Smooth muscle cell (in vitro differentiated cells): ENCODE results near the gene DBI. TPM values are rescaled to one million over a fixed set of nuclear protein-coding genes. Genes with fewer than 3 reads are reported as not detected.

Experiments
- DNase-seq: peaks from one replicate; lab custom pipeline; 2025; ENCODE audit not compliant: unreplicated experiment; lab: John Stamatoyannopoulos, UW
- H2AFZ ChIP-seq: fragments of 200-600 bp; sonication (generic); 2 replicates; pipeline ENCODE4 v1.6.0; 2016; ENCODE audit warnings: antibody characterized with exemption, low read depth, mild to moderate bottlenecking
- H3F3A ChIP-seq: fragments of 200-600 bp; sonication (generic); 2 replicates; pipeline ENCODE4 v1.6.0; 2017; ENCODE audit warnings: antibody characterized with exemption, low read depth
- H3K27ac ChIP-seq: fragments of 200-600 bp; sonication (generic); 2 replicates; pipeline ENCODE4 v1.5.1; 2016; ENCODE audit warnings: low read depth, mild to moderate bottlenecking
- H3K27me3 ChIP-seq: fragments of 200-600 bp; sonication (generic); 2 replicates; pipeline ENCODE4 v1.6.1; 2016; ENCODE audit warnings: low read depth, mild to moderate bottlenecking
- H3K36me3 ChIP-seq: fragments of 200-600 bp; sonication (generic); 2 replicates; pipeline ENCODE4 v1.5.1; 2016; ENCODE audit warnings: low read depth
- H3K4me1 ChIP-seq: fragments of 200-600 bp; sonication (generic); 2 replicates; pipeline ENCODE4 v1.5.1; 2016; ENCODE audit warnings: low read depth
- H3K4me2 ChIP-seq: fragments of 200-600 bp; sonication (generic); 2 replicates; pipeline ENCODE4 v1.6.0; 2016; ENCODE audit warnings: mild to moderate bottlenecking
- H3K4me3 ChIP-seq: fragments of 200-600 bp; sonication (generic); 2 replicates; pipeline ENCODE4 v1.5.1; 2016; ENCODE audit warnings: mild to moderate bottlenecking
- H3K79me2 ChIP-seq: fragments of 200-600 bp; sonication (generic); 2 replicates; pipeline ENCODE4 v1.6.0; 2016; ENCODE audit warnings: low read depth, mild to moderate bottlenecking
- H3K9ac ChIP-seq: fragments of 200-600 bp; sonication (generic); 2 replicates; pipeline ENCODE4 v1.6.0; 2016; ENCODE audit warnings: low read depth
- H3K9me3 ChIP-seq: fragments of 200-600 bp; sonication (generic); replicated peaks from 2 replicates; pipeline ENCODE4 v1.5.1; 2016; ENCODE audit warnings: low read depth
- H4K20me1 ChIP-seq: fragments of 200-600 bp; sonication (generic); 2 replicates; pipeline ENCODE4 v1.6.0; 2016; ENCODE audit warnings: low read depth
- WGBS: methylation state at CpG from one replicate; pipeline ENCODE4 v1.1.7; 2016; ENCODE audit warnings: low lambda C conversion rate; 5-methylcytosine and 5-hydroxymethylcytosine counted together
- polyA plus RNA-seq: library from polyadenylated mRNA; unstranded; fragments of >200 nt; fragmentation: Nextera tagmentation; extraction: Ambion mirVana; gene quantifications from 2 replicates; pipeline ENCODE4 v1.2.1, GENCODE V29; 2016
- total RNA-seq: library from RNA; depleted of rRNA; stranded (reverse); fragments of >200 nt; gene quantifications from 2 replicates; pipeline ENCODE4 v1.2.3, GENCODE V29; 2014
- TF ChIP-seq, protein P1 (sequence below): fragments of 200-600 bp; sonication (generic); IDR thresholded peaks from 2 replicates; pipeline ENCODE4 v1.5.1; 2017; ENCODE audit warnings: borderline replicate concordance, mild to moderate bottlenecking, antibody characterized with exemption; ENCODE audit not compliant: insufficient read depth, poor library complexity, severe bottlenecking

Gene DBI
- total and polyA plus RNA-seq, 2 experiments from 2014 or later = 126 to 408 TPM

DNA sequence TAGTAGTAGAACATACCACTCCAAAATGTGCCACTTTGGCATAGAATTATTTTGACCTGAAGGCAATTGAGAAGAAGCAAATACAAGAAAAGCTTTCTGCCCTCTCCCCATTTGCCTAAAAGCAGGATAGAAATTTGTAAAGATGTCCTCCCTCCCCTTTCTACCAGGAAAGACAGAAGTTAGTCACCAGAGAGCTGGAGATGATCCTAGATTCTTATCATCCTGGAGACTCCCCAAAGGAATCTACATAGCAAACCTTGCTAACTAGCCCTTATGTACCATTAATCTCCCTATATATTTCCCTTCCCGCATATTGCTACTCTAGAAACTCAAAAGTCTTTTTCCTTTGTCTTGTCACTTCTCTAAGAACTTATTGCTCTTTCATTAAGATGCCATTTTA is 52.3 kb downstream of the DBI start:
- Histone ChIP-seq H3K27ac (no peak overlapping the region), H2AFZ (no peak overlapping the region), H3K4me3 (no peak overlapping the region), H3K27me3 (no peaks in the 10 kb centered on the region), H3K4me2 (no peak overlapping the region), H3F3A (no peaks in the 10 kb centered on the region), H3K36me3 (no peaks in the 10 kb centered on the region), H3K79me2 (no peaks in the 10 kb centered on the region), H3K9me3 (no peaks in the 10 kb centered on the region), H3K4me1 (no peaks in the 10 kb centered on the region), H3K9ac (no peak overlapping the region), H4K20me1 (no peaks in the 10 kb centered on the region)
- no peak for DNase-seq
- TF ChIP-seq, protein P1, sequence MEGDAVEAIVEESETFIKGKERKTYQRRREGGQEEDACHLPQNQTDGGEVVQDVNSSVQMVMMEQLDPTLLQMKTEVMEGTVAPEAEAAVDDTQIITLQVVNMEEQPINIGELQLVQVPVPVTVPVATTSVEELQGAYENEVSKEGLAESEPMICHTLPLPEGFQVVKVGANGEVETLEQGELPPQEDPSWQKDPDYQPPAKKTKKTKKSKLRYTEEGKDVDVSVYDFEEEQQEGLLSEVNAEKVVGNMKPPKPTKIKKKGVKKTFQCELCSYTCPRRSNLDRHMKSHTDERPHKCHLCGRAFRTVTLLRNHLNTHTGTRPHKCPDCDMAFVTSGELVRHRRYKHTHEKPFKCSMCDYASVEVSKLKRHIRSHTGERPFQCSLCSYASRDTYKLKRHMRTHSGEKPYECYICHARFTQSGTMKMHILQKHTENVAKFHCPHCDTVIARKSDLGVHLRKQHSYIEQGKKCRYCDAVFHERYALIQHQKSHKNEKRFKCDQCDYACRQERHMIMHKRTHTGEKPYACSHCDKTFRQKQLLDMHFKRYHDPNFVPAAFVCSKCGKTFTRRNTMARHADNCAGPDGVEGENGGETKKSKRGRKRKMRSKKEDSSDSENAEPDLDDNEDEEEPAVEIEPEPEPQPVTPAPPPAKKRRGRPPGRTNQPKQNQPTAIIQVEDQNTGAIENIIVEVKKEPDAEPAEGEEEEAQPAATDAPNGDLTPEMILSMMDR = no peak
- 94% methylated on average over 1 of the region's 1 CpG for WGBS

DNA sequence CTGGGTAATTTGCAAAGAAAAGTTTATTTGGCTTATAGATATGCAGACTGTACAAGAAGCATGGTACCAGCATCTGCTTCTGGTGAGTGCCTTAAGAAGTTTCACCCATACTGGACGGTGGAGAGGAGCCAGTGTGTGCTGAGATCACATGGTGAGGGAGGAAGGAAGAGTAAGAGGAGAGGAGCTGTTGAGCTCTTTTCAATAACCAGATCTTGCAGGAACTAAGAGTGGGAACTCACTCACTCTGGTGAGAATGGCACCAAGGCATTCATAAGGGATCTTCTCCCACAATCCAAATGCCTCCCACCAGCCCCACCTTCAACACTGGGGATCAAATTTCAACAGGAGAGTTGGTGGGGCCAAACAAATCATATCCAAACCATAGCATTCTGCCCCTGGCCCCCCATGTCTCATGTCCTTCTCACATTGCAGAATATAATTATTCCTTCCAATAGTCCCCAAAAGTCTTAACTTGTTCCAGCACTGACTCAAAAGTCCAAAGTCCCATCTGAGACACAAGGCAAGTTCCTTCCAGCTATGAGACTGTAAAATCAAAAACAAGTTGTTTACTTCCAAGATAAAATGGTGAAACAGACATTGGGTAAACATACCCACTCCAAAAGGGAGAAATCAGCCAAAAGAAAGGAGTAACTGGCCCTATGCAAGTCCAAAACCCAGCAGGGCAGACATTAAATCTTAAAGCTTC is 53.2 kb downstream of the DBI start:
- H3K4me1 ChIP-seq = no peaks in the 10 kb centered on the region
- 73% methylated on average over 1 of the region's 1 CpG for WGBS
- H2AFZ ChIP-seq = no peak overlapping the region
- no peaks in the 10 kb centered on the region for H4K20me1 ChIP-seq
- no peaks in the 10 kb centered on the region for H3K27me3 ChIP-seq
- TF ChIP-seq, protein P1 = no peak
- H3K4me3 ChIP-seq = no peak overlapping the region
- no peak for DNase-seq
- no peaks in the 10 kb centered on the region for H3K9me3 ChIP-seq
- H3K9ac ChIP-seq = no peak overlapping the region
- H3K27ac ChIP-seq = no peak overlapping the region
- no peaks in the 10 kb centered on the region for H3F3A ChIP-seq
- no peaks in the 10 kb centered on the region for H3K79me2 ChIP-seq
- H3K36me3 ChIP-seq = no peaks in the 10 kb centered on the region
- H3K4me2 ChIP-seq = no peak overlapping the region

DNA sequence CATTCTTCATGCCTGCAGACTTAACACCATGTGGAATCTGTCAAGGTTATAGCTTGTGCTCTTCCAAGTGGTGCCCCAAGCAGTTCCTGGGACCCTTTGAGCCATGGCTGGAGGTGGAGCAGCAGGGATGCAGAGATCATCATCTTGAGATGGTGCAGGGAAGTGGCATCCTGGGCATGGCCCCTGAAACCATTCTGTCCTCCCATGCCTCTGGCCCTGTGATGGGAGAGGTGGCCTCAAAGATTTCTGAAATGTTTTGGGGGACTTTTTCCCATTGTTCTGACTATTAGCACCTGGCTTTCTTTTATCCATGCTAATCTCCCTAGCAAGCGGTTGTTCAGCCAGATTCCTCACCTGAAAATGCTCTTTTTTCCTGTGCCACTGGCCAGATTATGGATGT is 54.5 kb downstream of the DBI start:
- Histone ChIP-seq H2AFZ (no peak overlapping the region), H3K4me1 (no peaks in the 10 kb centered on the region), H3F3A (no peaks in the 10 kb centered on the region), H3K9ac (no peak overlapping the region), H3K4me2 (no peak overlapping the region), H4K20me1 (no peaks in the 10 kb centered on the region), H3K36me3 (no peaks in the 10 kb centered on the region), H3K27ac (no peak overlapping the region), H3K79me2 (no peaks in the 10 kb centered on the region), H3K9me3 (no peaks in the 10 kb centered on the region), H3K4me3 (no peak overlapping the region), H3K27me3 (no peaks in the 10 kb centered on the region)
- no peak for DNase-seq
- TF ChIP-seq, protein P1 = no peak
- 97% methylated on average over 1 of the region's 1 CpG for WGBS

DNA sequence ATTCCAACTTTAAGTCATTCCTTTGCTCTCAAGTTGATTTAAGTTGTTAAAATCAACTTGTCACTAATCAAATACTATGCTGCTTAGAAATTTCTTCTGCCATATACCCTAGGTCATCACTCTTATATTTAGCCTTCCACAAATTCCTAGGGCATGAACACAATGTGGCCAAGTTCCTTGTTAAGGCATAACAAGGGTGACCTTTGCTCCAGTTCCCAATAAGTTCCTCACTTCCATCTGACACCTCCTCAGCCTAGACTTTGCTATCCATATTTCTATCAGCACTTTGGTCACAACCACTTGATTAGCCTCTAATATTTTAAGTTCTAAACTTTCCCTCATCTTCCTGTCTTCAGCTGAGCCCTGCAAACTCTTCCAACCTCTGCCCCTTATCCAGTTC is 55.0 kb downstream of the DBI start:
- Histone ChIP-seq H3K9ac (no peak overlapping the region), H3K27ac (no peak overlapping the region)

More for the DNA sequence above, 55.0 kb downstream of the DBI start:
- Histone ChIP-seq H2AFZ (no peak overlapping the region), H3K79me2 (no peaks in the 10 kb centered on the region), H4K20me1 (no peaks in the 10 kb centered on the region), H3F3A (no peaks in the 10 kb centered on the region), H3K9me3 (no peaks in the 10 kb centered on the region), H3K4me3 (no peak overlapping the region), H3K4me1 (no peaks in the 10 kb centered on the region), H3K36me3 (no peaks in the 10 kb centered on the region), H3K27me3 (no peaks in the 10 kb centered on the region), H3K4me2 (no peak overlapping the region)
- no peak for DNase-seq
- TF ChIP-seq, protein P1 = no peak
